DOHH2 (cell line): ENCODE measurements around the gene ADAM33.

ENCODE experiments used
- H3F3A ChIP-seq: fragments of 200-600 bp; sonication (generic), shearing (Covaris generic); 2 replicates; pipeline ENCODE4 v1.6.0; 2016; ENCODE audit warnings: antibody characterized with exemption, mild to moderate bottlenecking; ENCODE audit not compliant: control insufficient read depth, insufficient read depth
- H3K27ac ChIP-seq: fragments of 200-600 bp; sonication (generic); 2 replicates; pipeline ENCODE4 v1.5.1; 2014; ENCODE audit warnings: low read depth, mild to moderate bottlenecking, low read length, moderate library complexity
- H3K27me3 ChIP-seq: fragments of 200-600 bp; sonication (generic); 2 replicates; pipeline ENCODE4 v1.6.1; 2014; ENCODE audit warnings: mild to moderate bottlenecking, low read length, mixed read lengths; ENCODE audit not compliant: control insufficient read depth
- H3K36me3 ChIP-seq: fragments of 200-600 bp; sonication (generic); 2 replicates; pipeline ENCODE4 v1.6.1; 2014; ENCODE audit warnings: mild to moderate bottlenecking, low read length, moderate library complexity, mixed read lengths; ENCODE audit not compliant: control insufficient read depth
- H3K4me1 ChIP-seq: fragments of 200-600 bp; sonication (generic); 2 replicates; pipeline ENCODE4 v1.6.1; 2014; ENCODE audit warnings: mild to moderate bottlenecking, low read length, mixed read lengths; ENCODE audit not compliant: control insufficient read depth
- H3K4me2 ChIP-seq: fragments of 200-600 bp; sonication (generic); 2 replicates; pipeline ENCODE4 v1.6.0; 2014; ENCODE audit warnings: mild to moderate bottlenecking, low read length, moderate library complexity
- H3K4me3 ChIP-seq: fragments of 200-600 bp; sonication (generic); 2 replicates; pipeline ENCODE4 v1.5.1; 2014; ENCODE audit warnings: mild to moderate bottlenecking, low read length, mixed read lengths
- H3K79me2 ChIP-seq: fragments of 200-600 bp; sonication (generic); 2 replicates; pipeline ENCODE4 v1.6.1; 2014; ENCODE audit warnings: mild to moderate bottlenecking, low read length, mixed read lengths; ENCODE audit not compliant: control insufficient read depth
- H3K9me2 ChIP-seq: fragments of 200-600 bp; sonication (generic); replicated peaks from 2 replicates; pipeline ENCODE4 v1.6.1; 2014; ENCODE audit warnings: mild to moderate bottlenecking, low read length, mixed read lengths; ENCODE audit not compliant: control insufficient read depth
- H3K9me3 ChIP-seq: fragments of 200-600 bp; sonication (generic); 2 replicates; pipeline ENCODE4 v1.6.1; 2014; ENCODE audit warnings: antibody characterized with exemption, low read length, mixed read lengths; ENCODE audit not compliant: control insufficient read depth, insufficient read depth
- H4K20me1 ChIP-seq: fragments of 200-600 bp; sonication (generic); 2 replicates; pipeline ENCODE4 v1.6.0; 2014; ENCODE audit warnings: low read depth, mild to moderate bottlenecking, antibody characterized with exemption, low read length, moderate library complexity; ENCODE audit not compliant: control insufficient read depth, insufficient read depth
- EZH2phosphoT487 ChIP-seq: fragments of 200-600 bp; sonication (generic); IDR thresholded peaks from 2 replicates; pipeline ENCODE4 v1.6.1; 2017; ENCODE audit warnings: borderline replicate concordance, mild to moderate bottlenecking, antibody characterized with exemption, low read length, moderate library complexity, mixed read lengths
- TF ChIP-seq, protein P1 (sequence below): fragments of 200-600 bp; sonication (generic); IDR thresholded peaks from one replicate; pipeline ENCODE4 v1.5.1; 2014; ENCODE audit warnings: antibody characterized with exemption, mild to moderate bottlenecking, low read depth, low read length; ENCODE audit not compliant: poor library complexity, severe bottlenecking

The ADAM33 gene

GRCh38 chr20:3651204-3651962 is 30.4 kb downstream of the ADAM33 start:
- Histone ChIP-seq H3K4me3 (no peak overlapping the region), H3F3A (no peaks in the 10 kb centered on the region), H3K9me2 (no peaks in the 10 kb centered on the region), H3K4me1 (no peaks in the 10 kb centered on the region), H4K20me1 (no peaks in the 10 kb centered on the region), H3K9me3 (no peaks in the 10 kb centered on the region), H3K27ac (no peak overlapping the region), H3K27me3 (no peaks in the 10 kb centered on the region), H3K4me2 (no peak overlapping the region), H3K36me3 (no peaks in the 10 kb centered on the region), H3K79me2 (no peaks in the 10 kb centered on the region)
- TF ChIP-seq, protein P1, sequence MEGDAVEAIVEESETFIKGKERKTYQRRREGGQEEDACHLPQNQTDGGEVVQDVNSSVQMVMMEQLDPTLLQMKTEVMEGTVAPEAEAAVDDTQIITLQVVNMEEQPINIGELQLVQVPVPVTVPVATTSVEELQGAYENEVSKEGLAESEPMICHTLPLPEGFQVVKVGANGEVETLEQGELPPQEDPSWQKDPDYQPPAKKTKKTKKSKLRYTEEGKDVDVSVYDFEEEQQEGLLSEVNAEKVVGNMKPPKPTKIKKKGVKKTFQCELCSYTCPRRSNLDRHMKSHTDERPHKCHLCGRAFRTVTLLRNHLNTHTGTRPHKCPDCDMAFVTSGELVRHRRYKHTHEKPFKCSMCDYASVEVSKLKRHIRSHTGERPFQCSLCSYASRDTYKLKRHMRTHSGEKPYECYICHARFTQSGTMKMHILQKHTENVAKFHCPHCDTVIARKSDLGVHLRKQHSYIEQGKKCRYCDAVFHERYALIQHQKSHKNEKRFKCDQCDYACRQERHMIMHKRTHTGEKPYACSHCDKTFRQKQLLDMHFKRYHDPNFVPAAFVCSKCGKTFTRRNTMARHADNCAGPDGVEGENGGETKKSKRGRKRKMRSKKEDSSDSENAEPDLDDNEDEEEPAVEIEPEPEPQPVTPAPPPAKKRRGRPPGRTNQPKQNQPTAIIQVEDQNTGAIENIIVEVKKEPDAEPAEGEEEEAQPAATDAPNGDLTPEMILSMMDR, result no peak
- no peak for TF ChIP-seq EZH2phosphoT487

DNA sequence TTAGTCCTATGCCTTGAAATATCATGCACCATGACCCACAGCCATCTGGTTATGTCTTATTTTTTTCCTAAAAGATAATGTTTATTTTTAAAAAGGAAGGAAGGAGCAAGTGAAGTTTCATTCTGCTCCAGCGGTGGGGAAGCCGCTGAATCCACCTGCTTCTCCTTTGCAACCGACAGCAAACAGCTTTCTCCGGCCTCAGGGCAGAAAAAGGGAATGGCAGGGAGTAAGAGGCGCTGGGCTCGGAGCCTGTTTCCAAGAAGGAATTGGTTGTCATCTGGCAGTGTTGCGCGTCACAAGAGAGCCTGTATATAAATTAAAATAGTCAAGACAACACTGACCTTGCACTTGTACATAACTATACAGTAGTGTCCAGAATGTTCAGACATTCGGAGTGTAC is 32.9 kb downstream of the ADAM33 start:
- Histone ChIP-seq H3K4me2 (no peak overlapping the region), H3K27me3 (no peaks in the 10 kb centered on the region)
- TF ChIP-seq EZH2phosphoT487, result no peak
- TF ChIP-seq, protein P1, result no peak

DNA sequence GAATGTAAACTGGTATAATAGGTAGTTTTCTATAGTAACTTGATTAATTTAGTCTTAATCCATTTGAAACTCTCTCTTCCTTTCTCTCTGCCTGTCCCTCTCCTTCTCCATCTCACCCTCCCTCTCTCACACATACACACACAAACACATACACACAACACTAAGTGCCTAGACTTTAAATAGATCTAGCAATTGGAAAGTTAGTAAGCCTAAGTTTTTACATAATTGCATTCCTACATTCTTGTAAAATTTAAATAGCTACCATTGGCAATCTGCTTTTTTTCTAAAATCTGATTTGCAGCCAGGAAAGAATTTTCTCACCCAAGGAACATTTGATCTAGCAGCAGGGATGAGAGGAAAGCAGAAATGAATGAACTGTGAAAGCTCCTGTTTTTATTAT is 34.3 kb downstream of the ADAM33 start:
- no peaks in the 10 kb centered on the region for H3K79me2 ChIP-seq
- H3K4me1 ChIP-seq, result no peaks in the 10 kb centered on the region
- H3K4me2 ChIP-seq, result no peak overlapping the region
- H4K20me1 ChIP-seq, result no peaks in the 10 kb centered on the region
- TF ChIP-seq, protein P1, result no peak
- no peak for TF ChIP-seq EZH2phosphoT487
- H3K9me2 ChIP-seq, result no peaks in the 10 kb centered on the region
- no peak overlapping the region for H3K4me3 ChIP-seq
- no peak overlapping the region for H3K27ac ChIP-seq
- H3K9me3 ChIP-seq, result no peaks in the 10 kb centered on the region
- H3K36me3 ChIP-seq, result no peaks in the 10 kb centered on the region
- no peaks in the 10 kb centered on the region for H3F3A ChIP-seq
- no peaks in the 10 kb centered on the region for H3K27me3 ChIP-seq

More for the DNA sequence above, 32.9 kb downstream of the ADAM33 start:
- no peaks in the 10 kb centered on the region for H3K4me1 ChIP-seq
- no peaks in the 10 kb centered on the region for H3K9me3 ChIP-seq
- no peaks in the 10 kb centered on the region for H3K36me3 ChIP-seq
- no peak overlapping the region for H3K4me3 ChIP-seq
- H3K79me2 ChIP-seq, result no peaks in the 10 kb centered on the region
- no peaks in the 10 kb centered on the region for H3F3A ChIP-seq
- no peak overlapping the region for H3K27ac ChIP-seq
- no peaks in the 10 kb centered on the region for H3K9me2 ChIP-seq
- no peaks in the 10 kb centered on the region for H4K20me1 ChIP-seq
